A673 (cell line): ENCODE data around the gene TAAR2. TPM values are rescaled to one million over a fixed set of nuclear protein-coding genes. Genes with fewer than 3 reads are reported as not detected.

Experiments used
- BruUV-seq: library from RNA; stranded (reverse); fragments of 400-500 nt; replicated peaks from 2 replicates; lab custom pipeline; 2021; lab: Mats Ljungman, UMichigan
- CTCF ChIA-PET: fragments of 300-600 bp; sonication (Branson Sonifier 250); formaldehyde crosslinking; loops from one replicate; lab custom pipeline; 2022; ENCODE audit warnings: antibody characterized with exemption; lab: Charles Lee
- POLR2A ChIA-PET: fragments of 300-600 bp; sonication (Branson Sonifier 250); formaldehyde crosslinking; loops from one replicate; lab custom pipeline; 2022; ENCODE audit warnings: antibody characterized with exemption; ENCODE audit not compliant: low non-redundant PET; lab: Charles Lee
- DNase-seq: peaks from one replicate; pipeline ENCODE4 v3.0.0-alpha.2; 2015; ENCODE audit warnings: low spot score
- H3K27ac ChIP-seq: fragments of 200-600 bp; sonication (generic); 2 replicates; pipeline ENCODE4 v1.5.1; 2016; ENCODE audit warnings: mixed run types, low read depth, mild to moderate bottlenecking, mixed read lengths, antibody characterized with exemption, low read length; ENCODE audit not compliant: poor library complexity, severe bottlenecking
- H3K27me3 ChIP-seq: fragments of 200-600 bp; sonication (generic); replicated peaks from 2 replicates; pipeline ENCODE4 v1.6.1; 2017; ENCODE audit warnings: mixed run types, low read depth, mild to moderate bottlenecking, mixed read lengths, antibody characterized with exemption, low read length; ENCODE audit not compliant: insufficient read depth, poor library complexity
- H3K36me3 ChIP-seq: fragments of 200-600 bp; sonication (generic); 2 replicates; pipeline ENCODE4 v1.6.1; 2016; ENCODE audit warnings: mixed run types, mild to moderate bottlenecking, mixed read lengths, antibody characterized with exemption, low read length; ENCODE audit not compliant: insufficient read depth, poor library complexity, severe bottlenecking
- H3K4me1 ChIP-seq: fragments of 200-600 bp; sonication (generic); 2 replicates; pipeline ENCODE4 v1.6.1; 2017; ENCODE audit warnings: mixed run types, mild to moderate bottlenecking, mixed read lengths, antibody characterized with exemption, low read length; ENCODE audit not compliant: insufficient read depth, poor library complexity, severe bottlenecking
- H3K4me3 ChIP-seq: fragments of 200-600 bp; sonication (generic); 2 replicates; pipeline ENCODE4 v1.5.1; 2016; ENCODE audit warnings: low read depth, mixed run types, mild to moderate bottlenecking, mixed read lengths, low read length; ENCODE audit not compliant: poor library complexity, severe bottlenecking
- H3K9me3 ChIP-seq: fragments of 200-600 bp; sonication (generic); 2 replicates; pipeline ENCODE4 v1.6.1; 2016; ENCODE audit warnings: mixed run types, low read depth, mild to moderate bottlenecking, mixed read lengths, antibody characterized with exemption, low read length; ENCODE audit not compliant: poor library complexity, severe bottlenecking
- EZH2 ChIP-seq: fragments of 200-600 bp; sonication (generic); IDR thresholded peaks from 2 replicates; pipeline ENCODE4 v1.6.1; 2017; ENCODE audit warnings: borderline replicate concordance, low read depth, mild to moderate bottlenecking, mixed read lengths, antibody characterized with exemption, low read length; ENCODE audit not compliant: poor library complexity, severe bottlenecking
- intact Hi-C: fragments of 100-400 bp; cut with micrococcal nuclease; formaldehyde crosslinking; loops from one replicate; pipeline ENCODE4 v1.10.0; 2022; ENCODE audit not compliant: unreplicated experiment
- total RNA-seq: library from RNA; stranded (reverse); gene quantifications from 2 replicates; pipeline ENCODE4 v1.2.3, GENCODE V29; 2021
- TF ChIP-seq, protein P1 (sequence below): fragments of 300-800, 200-600 bp; sonication (generic); conservative IDR thresholded peaks from 2 replicates; pipeline ENCODE4 v1.5.1; 2017; ENCODE audit warnings: low read depth, mild to moderate bottlenecking, antibody characterized with exemption, low read length, moderate library complexity, mixed read lengths

Gene TAAR2
- total RNA-seq, 1 experiment from 2014 or later, result not detected

DNA sequence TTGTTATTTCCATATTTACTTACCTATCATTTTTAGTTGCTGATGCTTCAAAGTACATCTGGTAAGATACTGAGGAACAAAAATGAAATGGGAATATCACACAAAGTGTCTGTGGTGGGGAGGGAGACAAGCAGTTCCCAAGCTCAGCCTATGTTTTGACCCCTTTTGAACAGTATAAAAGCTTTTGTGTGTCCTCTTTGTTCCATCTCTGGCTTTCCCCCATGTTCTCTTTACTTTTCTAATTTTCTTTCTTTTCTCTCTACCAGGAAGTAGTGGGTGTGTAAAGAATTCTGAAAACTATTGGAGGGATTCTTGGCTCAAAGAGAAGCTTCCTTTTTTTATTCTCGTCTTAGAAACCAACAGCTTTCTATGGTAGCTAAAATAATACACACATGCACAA lies 7.4 kb downstream of the TAAR2 start:
- intact Hi-C loops, result no loop called here
- H3K27ac ChIP-seq, result no peak overlapping the region
- no peaks in the 10 kb centered on the region for H3K4me1 ChIP-seq
- POLR2A ChIA-PET, result no interaction called here
- no peak for TF ChIP-seq EZH2
- TF ChIP-seq, protein P1, sequence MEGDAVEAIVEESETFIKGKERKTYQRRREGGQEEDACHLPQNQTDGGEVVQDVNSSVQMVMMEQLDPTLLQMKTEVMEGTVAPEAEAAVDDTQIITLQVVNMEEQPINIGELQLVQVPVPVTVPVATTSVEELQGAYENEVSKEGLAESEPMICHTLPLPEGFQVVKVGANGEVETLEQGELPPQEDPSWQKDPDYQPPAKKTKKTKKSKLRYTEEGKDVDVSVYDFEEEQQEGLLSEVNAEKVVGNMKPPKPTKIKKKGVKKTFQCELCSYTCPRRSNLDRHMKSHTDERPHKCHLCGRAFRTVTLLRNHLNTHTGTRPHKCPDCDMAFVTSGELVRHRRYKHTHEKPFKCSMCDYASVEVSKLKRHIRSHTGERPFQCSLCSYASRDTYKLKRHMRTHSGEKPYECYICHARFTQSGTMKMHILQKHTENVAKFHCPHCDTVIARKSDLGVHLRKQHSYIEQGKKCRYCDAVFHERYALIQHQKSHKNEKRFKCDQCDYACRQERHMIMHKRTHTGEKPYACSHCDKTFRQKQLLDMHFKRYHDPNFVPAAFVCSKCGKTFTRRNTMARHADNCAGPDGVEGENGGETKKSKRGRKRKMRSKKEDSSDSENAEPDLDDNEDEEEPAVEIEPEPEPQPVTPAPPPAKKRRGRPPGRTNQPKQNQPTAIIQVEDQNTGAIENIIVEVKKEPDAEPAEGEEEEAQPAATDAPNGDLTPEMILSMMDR, result no peak
- H3K27me3 ChIP-seq, result peaks cover 8% of the 10 kb centered on the region
- no TSS peak for BruUV-seq
- H3K36me3 ChIP-seq, result no peaks in the 10 kb centered on the region
- DNase-seq, result no peak
- H3K9me3 ChIP-seq, result no peaks in the 10 kb centered on the region
- CTCF ChIA-PET, result no interaction called here
- H3K4me3 ChIP-seq, result no peak overlapping the region

DNA sequence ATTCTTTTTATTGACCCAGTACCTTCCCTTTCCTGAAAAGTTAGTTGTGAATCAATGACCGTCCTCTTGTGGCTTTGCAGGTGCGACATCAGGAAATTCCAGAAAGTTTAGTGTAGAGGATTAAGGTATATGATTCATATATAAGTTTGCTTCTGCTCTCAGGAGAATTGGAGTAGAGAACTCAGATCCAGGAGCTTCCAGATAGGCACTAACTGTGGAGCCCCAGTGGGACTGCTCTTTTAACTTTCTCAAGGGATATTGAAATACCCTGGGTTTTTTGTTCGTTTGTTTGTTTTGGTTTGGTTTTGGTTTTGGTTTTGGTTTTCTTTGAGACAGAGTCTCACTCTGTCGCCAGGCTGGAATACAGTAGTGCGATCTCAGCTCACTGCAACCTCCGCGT lies 9.5 kb downstream of the TAAR2 start:
- no TSS peak for BruUV-seq
- Histone ChIP-seq H3K4me3 (no peak overlapping the region), H3K27ac (no peak overlapping the region), H3K4me1 (no peaks in the 10 kb centered on the region), H3K9me3 (no peaks in the 10 kb centered on the region), H3K36me3 (no peaks in the 10 kb centered on the region), H3K27me3 (peaks cover 8% of the 10 kb centered on the region)
- ChIA-PET CTCF (no interaction called here), POLR2A (no interaction called here)
- intact Hi-C loops, result no loop called here
- no peak for DNase-seq
- no peak for TF ChIP-seq EZH2
- TF ChIP-seq, protein P1, result no peak

DNA sequence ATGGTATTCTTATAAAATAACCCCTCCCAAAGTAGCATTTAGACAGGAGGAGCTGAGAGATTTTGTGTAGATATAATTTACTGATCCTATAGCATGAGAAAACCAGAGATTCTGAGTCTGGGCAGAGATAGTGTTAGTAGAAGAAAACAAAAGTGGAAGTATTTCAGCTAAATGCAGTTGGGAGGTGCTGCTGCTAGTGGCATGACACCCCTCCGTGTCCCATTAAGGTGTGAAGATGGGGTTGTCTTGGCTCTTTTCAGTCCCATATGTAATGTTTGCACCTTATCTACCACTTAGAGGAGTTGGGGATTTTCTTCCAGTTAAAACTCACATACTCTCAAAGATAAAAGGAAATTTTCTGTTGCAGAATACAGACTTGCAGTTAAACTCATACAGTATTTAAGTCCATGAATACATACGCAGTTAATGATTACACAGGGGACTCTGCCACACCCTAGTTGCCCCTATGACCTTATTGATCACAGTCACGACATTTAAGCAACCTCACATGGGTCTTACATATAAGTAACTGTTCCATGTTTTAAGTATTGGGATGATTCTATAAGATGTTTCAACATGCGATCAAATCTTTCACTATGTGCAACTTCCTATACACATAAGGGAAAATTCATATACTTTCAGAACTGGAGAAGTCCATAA lies 11.5 kb downstream of the TAAR2 start:
- no peak for TF ChIP-seq EZH2
- TF ChIP-seq, protein P1, result no peak
- ChIA-PET CTCF (no interaction called here), POLR2A (no interaction called here)
- no peak overlapping the region for H3K4me3 ChIP-seq
- H3K36me3 ChIP-seq, result no peaks in the 10 kb centered on the region
- intact Hi-C loops, result no loop called here
- H3K27ac ChIP-seq, result no peak overlapping the region
- no peak for DNase-seq
- BruUV-seq, result no TSS peak
- H3K27me3 ChIP-seq, result peaks cover 8% of the 10 kb centered on the region
- H3K4me1 ChIP-seq, result no peaks in the 10 kb centered on the region
- H3K9me3 ChIP-seq, result no peaks in the 10 kb centered on the region
